OCI-LY1 (cell line): Measurements from ENCODE around the gene SDK1.

Source experiments
- H2AFZ ChIP-seq: fragments of 200-600 bp; sonication (generic), shearing (Covaris generic); 2 replicates; pipeline ENCODE4 v1.6.0; 2014; ENCODE audit warnings: antibody characterized with exemption, mild to moderate bottlenecking, low read length
- H3F3A ChIP-seq: fragments of 200-600 bp; sonication (generic), shearing (Covaris generic); 2 replicates; pipeline ENCODE4 v1.6.0; 2014; ENCODE audit warnings: mild to moderate bottlenecking, antibody characterized with exemption, low read length, moderate library complexity; ENCODE audit not compliant: insufficient read depth
- H3K27ac ChIP-seq: fragments of 200-600 bp; sonication (generic); 2 replicates; pipeline ENCODE4 v1.5.1; 2014; ENCODE audit warnings: low read length, mixed run types, mild to moderate bottlenecking, low read depth; ENCODE audit not compliant: poor library complexity, severe bottlenecking
- H3K27me3 ChIP-seq: fragments of 200-600 bp; sonication (generic); 2 replicates; pipeline ENCODE4 v1.6.0; 2014; ENCODE audit warnings: antibody characterized with exemption, mild to moderate bottlenecking, low read length, moderate library complexity; ENCODE audit not compliant: insufficient read depth
- H3K36me3 ChIP-seq: fragments of 200-600 bp; sonication (generic); 2 replicates; pipeline ENCODE4 v1.6.1; 2014; ENCODE audit warnings: mild to moderate bottlenecking, antibody characterized with exemption, low read length, moderate library complexity, mixed read lengths; ENCODE audit not compliant: insufficient read depth
- H3K4me1 ChIP-seq: fragments of 200-600 bp; sonication (generic); 2 replicates; pipeline ENCODE4 v1.5.1; 2014; ENCODE audit warnings: mild to moderate bottlenecking, low read length, moderate library complexity; ENCODE audit not compliant: insufficient read depth, severe bottlenecking
- H3K4me2 ChIP-seq: fragments of 200-600 bp; sonication (generic), shearing (Covaris generic); 2 replicates; pipeline ENCODE4 v1.6.1; 2014; ENCODE audit warnings: low read length
- H3K4me3 ChIP-seq: fragments of 200-600 bp; sonication (generic); 2 replicates; pipeline ENCODE4 v1.5.1; 2014; ENCODE audit warnings: low read length, low read depth, mild to moderate bottlenecking, mixed read lengths; ENCODE audit not compliant: poor library complexity, severe bottlenecking
- H3K79me2 ChIP-seq: fragments of 200-600 bp; shearing (Covaris generic); 2 replicates; pipeline ENCODE4 v1.6.1; 2016; ENCODE audit warnings: mixed run types, low read length, mixed read lengths; ENCODE audit not compliant: insufficient read depth
- H3K9ac ChIP-seq: fragments of 200-600 bp; sonication (generic), shearing (Covaris generic); 2 replicates; pipeline ENCODE4 v1.6.1; 2014; ENCODE audit warnings: mild to moderate bottlenecking, low read length, mixed read lengths
- H3K9me2 ChIP-seq: fragments of 200-600 bp; sonication (generic), shearing (Covaris generic); 2 replicates; pipeline ENCODE4 v1.6.1; 2014; ENCODE audit warnings: low read depth, mild to moderate bottlenecking, low read length, mixed read lengths
- H3K9me3 ChIP-seq: fragments of 200-600 bp; shearing (Covaris generic); 2 replicates; pipeline ENCODE4 v1.6.1; 2014; ENCODE audit warnings: low read length, mixed read lengths
- H4K20me1 ChIP-seq: fragments of 200-600 bp; sonication (generic), shearing (Covaris generic); 2 replicates; pipeline ENCODE4 v1.6.0; 2016; ENCODE audit warnings: mild to moderate bottlenecking, low read length; ENCODE audit not compliant: insufficient read depth
- EZH2 ChIP-seq: fragments of 200-600 bp; sonication (generic), shearing (Covaris generic); IDR thresholded peaks from 2 replicates; pipeline ENCODE4 v1.8.0; 2017; ENCODE audit warnings: borderline replicate concordance, mixed run types, mild to moderate bottlenecking, antibody characterized with exemption, low read length, moderate library complexity, mixed read lengths
- TF ChIP-seq, protein P1 (sequence below): fragments of 200-600 bp; sonication (generic), shearing (Covaris generic); IDR thresholded peaks from 2 replicates; pipeline ENCODE4 v1.5.1; 2017; ENCODE audit warnings: mild to moderate bottlenecking, antibody characterized with exemption, low read length, moderate library complexity, mixed read lengths

Gene SDK1

DNA sequence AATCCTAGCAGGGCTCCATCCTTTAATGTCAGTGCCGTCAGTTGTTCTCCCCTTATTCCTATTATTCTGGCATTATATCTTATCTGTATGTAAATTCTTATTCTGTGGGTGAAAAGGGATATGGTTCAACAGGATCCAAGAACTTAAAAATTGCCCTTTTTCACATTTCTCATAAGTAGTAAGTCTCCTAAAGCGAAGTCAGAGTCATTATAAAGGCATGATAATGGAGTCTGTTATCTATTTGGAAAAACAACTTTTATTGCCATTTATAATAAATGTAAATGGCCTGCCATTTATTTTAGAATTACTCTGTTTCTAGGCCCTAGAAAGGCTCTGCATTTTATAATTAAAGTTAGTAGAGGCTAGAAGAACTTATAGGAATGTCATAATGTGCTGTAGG, 31.3 kb downstream of the SDK1 start:
- no peak overlapping the region for H3K4me2 ChIP-seq
- peaks cover 42% of the 10 kb centered on the region for H3K79me2 ChIP-seq
- no peaks in the 10 kb centered on the region for H3K27me3 ChIP-seq
- TF ChIP-seq, protein P1, sequence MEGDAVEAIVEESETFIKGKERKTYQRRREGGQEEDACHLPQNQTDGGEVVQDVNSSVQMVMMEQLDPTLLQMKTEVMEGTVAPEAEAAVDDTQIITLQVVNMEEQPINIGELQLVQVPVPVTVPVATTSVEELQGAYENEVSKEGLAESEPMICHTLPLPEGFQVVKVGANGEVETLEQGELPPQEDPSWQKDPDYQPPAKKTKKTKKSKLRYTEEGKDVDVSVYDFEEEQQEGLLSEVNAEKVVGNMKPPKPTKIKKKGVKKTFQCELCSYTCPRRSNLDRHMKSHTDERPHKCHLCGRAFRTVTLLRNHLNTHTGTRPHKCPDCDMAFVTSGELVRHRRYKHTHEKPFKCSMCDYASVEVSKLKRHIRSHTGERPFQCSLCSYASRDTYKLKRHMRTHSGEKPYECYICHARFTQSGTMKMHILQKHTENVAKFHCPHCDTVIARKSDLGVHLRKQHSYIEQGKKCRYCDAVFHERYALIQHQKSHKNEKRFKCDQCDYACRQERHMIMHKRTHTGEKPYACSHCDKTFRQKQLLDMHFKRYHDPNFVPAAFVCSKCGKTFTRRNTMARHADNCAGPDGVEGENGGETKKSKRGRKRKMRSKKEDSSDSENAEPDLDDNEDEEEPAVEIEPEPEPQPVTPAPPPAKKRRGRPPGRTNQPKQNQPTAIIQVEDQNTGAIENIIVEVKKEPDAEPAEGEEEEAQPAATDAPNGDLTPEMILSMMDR, result no peak
- no peak for TF ChIP-seq EZH2
- H4K20me1 ChIP-seq, result no peaks in the 10 kb centered on the region
- H3K9me3 ChIP-seq, result no peaks in the 10 kb centered on the region
- no peaks in the 10 kb centered on the region for H3K9me2 ChIP-seq
- peaks cover 9% of the 10 kb centered on the region; the same call in 1 of the 2 replicates for H3K36me3 ChIP-seq
- H3F3A ChIP-seq, result no peaks in the 10 kb centered on the region
- H3K27ac ChIP-seq, result no peak overlapping the region
- no peak overlapping the region for H3K4me3 ChIP-seq
- H3K4me1 ChIP-seq, result no peaks in the 10 kb centered on the region
- H3K9ac ChIP-seq, result no peak overlapping the region
- no peak overlapping the region for H2AFZ ChIP-seq

DNA sequence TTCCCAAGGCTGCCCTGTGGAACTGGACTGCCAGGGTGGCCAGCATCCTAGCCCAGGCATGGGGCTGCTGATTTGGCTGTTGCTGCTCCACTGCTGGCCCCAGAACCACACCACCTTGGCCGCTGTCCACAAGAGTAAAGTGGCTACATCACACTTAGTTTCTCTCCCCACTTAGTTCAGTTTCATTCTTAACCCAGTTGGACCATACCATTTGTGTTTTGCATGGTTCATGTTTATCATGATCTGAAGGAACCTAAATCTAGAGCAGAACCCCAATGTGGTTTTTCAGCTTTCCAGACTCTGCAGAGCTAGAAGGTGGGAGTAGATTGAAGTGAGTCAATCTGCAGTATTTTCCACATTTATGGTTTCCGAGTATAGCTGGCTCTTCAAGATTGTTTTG, 32.8 kb downstream of the SDK1 start:
- H3F3A ChIP-seq, result no peaks in the 10 kb centered on the region
- no peak overlapping the region for H3K4me3 ChIP-seq
- peaks cover 9% of the 10 kb centered on the region; the same call in 1 of the 2 replicates for H3K36me3 ChIP-seq
- no peaks in the 10 kb centered on the region for H3K27me3 ChIP-seq
- no peaks in the 10 kb centered on the region for H3K9me3 ChIP-seq
- no peaks in the 10 kb centered on the region for H3K9me2 ChIP-seq
- H3K27ac ChIP-seq, result no peak overlapping the region
- no peak overlapping the region for H3K9ac ChIP-seq
- H4K20me1 ChIP-seq, result no peaks in the 10 kb centered on the region
- H3K79me2 ChIP-seq, result peaks cover 27% of the 10 kb centered on the region
- no peak for TF ChIP-seq EZH2
- TF ChIP-seq, protein P1, result no peak
- no peak overlapping the region for H2AFZ ChIP-seq
- no peaks in the 10 kb centered on the region for H3K4me1 ChIP-seq
- no peak overlapping the region for H3K4me2 ChIP-seq

DNA sequence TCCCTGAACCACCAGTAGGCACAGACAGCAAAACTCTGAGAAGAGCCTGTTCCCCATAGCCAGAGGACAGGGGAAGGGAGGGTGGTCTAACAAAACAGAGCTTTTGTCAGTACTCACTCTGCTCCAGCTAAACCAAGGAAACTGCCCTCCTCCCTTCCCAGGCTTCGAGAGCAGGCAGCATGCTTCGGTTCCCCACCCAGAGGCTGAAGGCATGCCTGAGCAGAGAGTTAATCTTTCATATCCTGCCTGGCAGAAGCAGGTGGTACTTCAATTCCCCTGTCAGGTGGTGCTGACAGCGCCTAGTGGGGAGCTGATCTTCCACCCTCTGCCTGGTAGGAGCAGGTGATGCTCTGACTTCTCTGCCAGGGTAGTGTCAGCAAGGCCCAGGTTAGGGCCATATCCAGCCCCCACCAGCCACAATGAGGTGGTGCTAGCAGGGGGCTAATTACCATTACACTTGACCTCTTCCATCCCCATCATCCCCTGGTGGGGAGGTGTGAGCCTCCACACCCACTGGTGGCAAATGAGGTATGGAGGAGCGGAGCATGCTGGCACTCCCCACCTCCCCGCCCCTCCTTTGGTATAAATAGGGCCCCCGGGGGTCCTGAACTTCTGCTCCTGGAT, 35.1 kb downstream of the SDK1 start:
- Histone ChIP-seq H3K4me1 (no peaks in the 10 kb centered on the region), H4K20me1 (no peaks in the 10 kb centered on the region), H3K4me3 (no peak overlapping the region), H3K9ac (no peak overlapping the region), H3K4me2 (no peak overlapping the region), H2AFZ (no peak overlapping the region), H3K9me2 (no peaks in the 10 kb centered on the region), H3K79me2 (peaks cover 8% of the 10 kb centered on the region), H3F3A (no peaks in the 10 kb centered on the region), H3K9me3 (no peaks in the 10 kb centered on the region), H3K27ac (no peak overlapping the region), H3K36me3 (no peaks in the 10 kb centered on the region), H3K27me3 (no peaks in the 10 kb centered on the region)
- no peak for TF ChIP-seq EZH2
- TF ChIP-seq, protein P1, result no peak
